Stimulated activated CD4-positive, alpha-beta T cell treated with anti-CD3 and anti-CD28 coated beads, Interleukin-15, amount 100 ng/mL, for 24 hours (primary cell): ENCODE measurements around the gene STK11.

Experiments used
- DNase-seq: peaks from one replicate; pipeline ENCODE4 v3.0.0-alpha.2; 2020

Gene STK11

DNA sequence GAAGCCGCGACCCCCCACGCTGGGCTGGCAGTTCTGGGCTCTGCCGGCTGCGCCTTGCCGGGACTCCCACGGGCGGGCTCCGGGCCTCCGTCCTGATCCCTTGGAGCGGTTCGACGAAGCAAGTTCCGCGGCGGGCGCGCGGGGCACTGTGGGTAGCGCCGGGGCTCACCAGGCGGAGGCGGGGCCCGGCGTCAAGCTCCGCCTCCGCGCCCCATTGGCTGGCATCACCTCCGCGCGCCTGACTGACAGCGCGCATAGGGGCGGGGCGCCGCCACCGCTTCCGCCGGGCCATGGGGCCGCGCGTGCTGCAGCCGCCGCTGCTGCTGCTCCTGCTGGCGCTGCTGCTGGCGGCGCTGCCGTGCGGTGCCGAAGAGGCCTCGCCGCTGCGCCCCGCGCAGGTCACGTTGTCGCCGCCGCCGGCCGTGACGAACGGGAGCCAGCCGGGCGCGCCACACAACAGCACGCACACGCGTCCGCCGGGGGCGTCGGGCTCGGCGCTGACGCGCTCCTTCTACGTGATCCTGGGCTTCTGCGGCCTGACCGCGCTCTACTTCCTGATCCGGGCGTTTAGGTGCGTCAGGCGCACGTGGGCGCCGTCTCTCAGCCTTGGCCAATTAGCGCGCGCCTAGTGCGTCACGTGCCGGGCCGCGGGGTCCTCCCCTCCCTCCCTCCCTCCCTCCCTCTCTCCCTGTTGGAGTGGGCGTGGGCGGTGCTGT lies 69.8 kb downstream of the STK11 start, which contains the start of gene FAM174C:
FAM174C (plus strand) TSS at position 271 of the 716 bp plus-strand sequence; CDS start at position 291, 20 bp downstream.
- DNase-seq, result peak; percentile 98

DNA sequence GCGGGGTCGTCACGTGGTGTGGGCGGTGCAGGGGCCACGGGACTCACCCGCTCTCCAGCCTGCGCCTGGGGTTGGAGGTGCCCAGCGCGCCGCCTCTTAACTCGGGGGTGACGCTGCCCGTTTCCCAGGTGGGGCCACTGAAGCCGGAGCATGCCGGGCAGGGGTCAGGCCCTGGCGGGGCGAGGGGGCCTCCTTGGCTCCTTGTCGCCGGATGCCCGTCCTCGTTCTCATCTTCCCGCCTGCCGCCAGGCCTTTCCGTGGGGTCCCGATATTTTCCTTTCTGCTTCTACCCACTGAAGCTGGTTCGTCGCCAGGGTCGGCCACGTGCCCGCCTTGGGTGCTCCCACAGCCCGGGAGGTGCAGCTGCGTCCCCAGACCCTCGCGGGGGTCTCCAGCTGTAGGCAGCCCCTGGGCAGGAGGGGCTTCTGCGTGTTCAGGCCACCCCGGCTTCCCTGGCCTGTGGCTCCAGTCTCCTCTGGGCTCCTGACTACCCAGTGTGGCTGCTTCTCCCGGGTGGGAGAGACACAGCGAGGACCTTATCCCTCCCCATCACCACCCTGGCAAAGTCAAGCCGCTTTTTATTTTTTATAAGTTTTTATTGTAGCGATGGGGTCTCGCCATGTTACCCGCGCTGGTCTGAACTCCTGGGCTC lies 70.5 kb downstream of the STK11 start:
- no peak for DNase-seq

DNA sequence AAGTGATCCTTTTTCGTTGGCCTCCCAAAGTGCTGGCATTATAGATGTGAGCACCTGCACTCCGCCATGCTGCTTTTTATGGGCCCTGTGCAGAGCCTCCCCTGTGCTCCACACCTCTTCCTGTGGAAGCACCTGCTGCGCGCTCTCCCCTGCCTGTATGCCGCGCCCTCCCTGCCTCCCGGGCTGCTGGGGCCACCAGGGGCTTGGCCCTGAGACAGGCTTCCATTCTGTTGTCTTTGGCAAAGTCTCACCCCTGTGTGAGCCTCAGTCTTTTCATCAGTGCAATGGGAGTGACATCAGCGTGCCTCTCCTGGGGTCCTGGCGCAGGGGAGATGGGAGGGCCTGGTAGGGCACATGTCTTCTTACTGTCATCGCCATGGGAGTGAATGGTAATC lies 71.0 kb downstream of the STK11 start:
- peak; percentile 52 for DNase-seq

DNA sequence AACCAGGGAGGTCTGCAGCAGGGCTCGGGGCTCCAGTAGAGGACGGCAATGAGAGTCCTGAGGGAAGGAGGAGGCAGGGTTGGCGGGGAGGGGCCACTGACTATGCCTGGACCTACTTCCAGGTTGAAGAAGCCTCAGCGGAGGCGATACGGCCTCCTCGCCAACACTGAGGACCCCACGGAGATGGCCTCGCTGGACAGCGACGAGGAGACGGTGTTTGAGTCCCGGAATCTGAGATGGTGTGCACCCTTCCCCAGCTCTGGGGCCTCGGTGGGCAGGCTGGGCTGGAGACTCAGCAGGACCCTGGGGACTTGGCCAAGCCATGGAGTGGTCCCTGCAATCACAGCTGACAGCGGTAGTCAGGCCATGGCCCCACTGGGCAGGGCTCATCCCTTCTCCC lies 71.5 kb downstream of the STK11 start:
- DNase-seq, result no peak
